HG02973 (cell line): Measurements from ENCODE around the gene RAB36.
"Not testable (repeated sequence)": the region's sequence is repeated elsewhere in the genome, so short reads cannot be mapped to it uniquely, and the experiment has no call there.

Source experiments
- ATAC-seq: cut with Tn5 transposase; IDR thresholded peaks from one replicate; pipeline ENCODE4 v1.9.1; 2021; ENCODE audit warnings: moderate library complexity; ENCODE audit not compliant: unreplicated experiment

The RAB36 gene

DNA sequence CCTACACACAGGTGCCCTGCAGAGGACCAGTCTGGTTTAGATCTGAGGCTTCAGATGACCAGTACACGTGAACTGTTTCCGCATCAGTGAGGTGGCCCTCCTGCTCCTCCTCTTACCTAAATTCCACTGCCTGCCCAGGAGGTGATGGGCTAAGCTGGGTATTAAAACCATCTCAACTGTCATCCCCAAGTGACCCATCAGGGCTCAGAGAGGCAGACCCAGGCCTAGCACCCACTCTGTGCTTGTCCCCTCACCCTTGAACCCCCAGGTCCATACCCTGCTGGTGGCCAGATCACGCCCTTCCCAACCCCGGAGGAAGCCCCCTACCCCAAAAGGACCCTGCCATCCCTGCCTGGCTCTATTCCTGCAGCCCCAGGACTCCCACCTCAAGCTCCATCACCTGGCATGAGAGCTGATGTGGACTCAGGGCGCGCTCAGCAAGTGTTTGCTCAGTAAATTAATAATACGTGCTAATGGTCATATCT, 24.8 kb upstream of the RAB36 start:
- no peak for ATAC-seq

DNA sequence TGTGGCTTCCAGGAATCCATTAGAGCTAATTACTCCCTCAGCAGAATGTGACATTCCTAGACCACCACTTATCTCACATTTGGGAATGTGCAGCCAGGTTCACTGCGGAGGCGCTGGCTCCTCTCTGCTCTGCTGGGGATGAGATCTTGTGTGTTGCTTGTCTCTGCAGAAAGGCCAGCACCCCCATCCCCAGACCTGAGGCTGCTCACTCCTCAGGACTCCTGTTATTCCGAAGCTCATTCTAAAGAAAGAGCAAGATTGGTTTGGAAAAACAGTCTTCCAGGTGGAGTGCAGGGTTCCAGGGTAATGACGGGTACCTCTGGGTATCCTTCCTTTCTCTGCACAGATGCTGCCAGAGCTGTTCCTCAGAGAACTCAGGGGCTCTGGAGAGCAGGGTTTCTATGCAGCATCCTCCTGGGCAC, 24.3 kb upstream of the RAB36 start:
- no peak for ATAC-seq

DNA sequence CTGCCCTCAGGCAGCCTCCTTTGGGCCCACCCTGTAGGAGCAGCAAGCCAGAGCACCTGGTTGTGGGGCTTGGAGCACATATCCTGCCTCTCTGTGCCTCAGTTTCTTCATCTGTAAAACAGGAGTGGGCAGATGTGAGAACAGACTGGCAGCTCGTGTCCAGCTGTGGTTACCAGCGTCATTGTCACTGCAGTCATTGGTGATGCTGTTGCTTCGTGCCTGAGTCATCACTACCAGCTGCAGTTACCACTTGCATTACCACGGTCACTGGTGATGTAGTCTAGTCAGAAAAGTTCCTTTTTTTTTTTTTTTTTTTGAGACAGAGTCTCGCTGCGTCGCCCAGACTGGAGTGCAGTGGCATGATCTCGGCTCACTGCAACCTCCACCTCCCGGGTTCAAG, 23.9 kb upstream of the RAB36 start:
- ATAC-seq, result no peak

DNA sequence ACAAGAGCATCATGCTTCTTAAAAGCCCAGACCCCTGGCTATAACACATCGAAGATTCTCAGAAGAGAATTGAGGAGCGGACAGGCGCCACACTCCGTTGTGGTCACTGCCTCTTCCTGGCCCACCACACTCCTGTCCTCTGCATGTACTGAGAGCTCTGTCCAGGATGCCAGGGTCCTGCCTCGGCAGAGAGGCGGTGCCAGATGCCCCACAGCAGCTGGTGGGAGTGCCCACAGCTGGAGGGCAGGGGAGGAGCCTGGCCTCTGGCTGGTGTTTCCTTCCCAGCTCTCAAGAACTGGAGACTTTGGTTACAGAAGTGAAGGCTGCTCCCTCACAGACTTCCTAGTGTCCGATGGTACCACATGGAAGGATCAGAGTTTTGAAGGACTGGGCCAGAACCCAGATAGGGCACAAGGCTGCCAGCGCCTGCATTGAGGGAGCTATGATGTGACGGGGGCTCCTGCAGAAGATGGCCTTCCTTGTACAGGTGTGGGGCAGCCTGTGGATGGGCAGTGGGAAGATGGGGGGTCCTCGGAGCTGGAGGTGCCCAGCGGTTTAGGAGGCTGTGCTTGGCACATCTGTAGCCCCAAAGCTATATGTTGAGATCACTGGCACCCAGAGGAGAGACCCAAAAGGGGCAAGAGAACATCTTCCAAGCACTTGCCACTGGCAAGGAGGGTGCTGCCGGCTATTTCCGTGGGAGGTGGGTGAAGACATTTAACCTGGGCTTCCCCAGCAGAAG, 22.9 kb upstream of the RAB36 start:
- no peak for ATAC-seq

DNA sequence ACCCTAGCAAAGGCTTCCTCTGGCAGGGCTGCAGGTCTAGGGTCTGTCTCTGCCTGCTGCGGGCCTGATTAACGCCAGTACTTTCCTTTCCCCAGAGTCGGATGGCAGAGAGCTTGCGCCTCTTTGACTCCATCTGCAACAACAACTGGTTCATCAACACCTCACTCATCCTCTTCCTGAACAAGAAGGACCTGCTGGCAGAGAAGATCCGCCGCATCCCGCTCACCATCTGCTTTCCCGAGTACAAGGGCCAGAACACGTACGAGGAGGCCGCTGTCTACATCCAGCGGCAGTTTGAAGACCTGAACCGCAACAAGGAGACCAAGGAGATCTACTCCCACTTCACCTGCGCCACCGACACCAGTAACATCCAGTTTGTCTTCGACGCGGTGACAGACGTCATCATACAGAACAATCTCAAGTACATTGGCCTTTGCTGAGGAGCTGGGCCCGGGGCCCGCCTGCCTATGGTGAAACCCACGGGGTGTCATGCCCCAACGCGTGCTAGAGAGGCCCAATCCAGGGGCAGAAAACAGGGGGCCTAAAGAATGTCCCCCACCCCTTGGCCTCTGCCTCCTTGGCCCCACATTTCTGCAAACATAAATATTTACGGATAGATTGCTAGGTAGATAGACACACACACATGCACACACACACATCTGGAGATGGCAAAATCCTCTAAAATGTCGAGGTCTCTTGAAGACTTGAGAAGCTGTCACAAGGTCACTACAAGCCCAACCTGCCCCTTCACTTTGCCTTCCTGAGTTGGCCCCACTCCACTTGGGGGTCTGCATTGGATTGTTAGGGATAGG, 22.1 kb upstream of the RAB36 start:
- no peak for ATAC-seq

DNA sequence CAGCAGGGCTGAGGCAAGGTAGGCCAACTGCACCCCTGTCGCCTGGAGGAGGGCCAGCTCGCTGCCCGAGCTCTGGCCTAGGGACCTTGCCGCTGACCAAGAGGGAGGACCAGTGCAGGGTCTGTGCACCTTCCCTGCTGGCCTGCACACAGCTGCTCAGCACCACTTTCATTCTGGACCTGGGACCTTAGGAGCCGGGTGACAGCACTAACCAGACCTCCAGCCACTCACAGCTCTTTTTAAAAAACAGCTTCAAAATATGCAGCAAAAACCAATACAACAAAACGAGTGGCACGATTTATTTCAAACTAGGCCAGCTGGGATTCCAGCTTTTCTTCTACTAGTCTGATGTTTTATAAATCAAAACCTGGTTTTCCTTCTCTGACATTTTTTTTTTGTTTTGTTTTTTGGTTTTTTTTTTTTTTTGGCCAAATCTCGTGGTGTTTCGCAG, 21.4 kb upstream of the RAB36 start:
- no peak for ATAC-seq

DNA sequence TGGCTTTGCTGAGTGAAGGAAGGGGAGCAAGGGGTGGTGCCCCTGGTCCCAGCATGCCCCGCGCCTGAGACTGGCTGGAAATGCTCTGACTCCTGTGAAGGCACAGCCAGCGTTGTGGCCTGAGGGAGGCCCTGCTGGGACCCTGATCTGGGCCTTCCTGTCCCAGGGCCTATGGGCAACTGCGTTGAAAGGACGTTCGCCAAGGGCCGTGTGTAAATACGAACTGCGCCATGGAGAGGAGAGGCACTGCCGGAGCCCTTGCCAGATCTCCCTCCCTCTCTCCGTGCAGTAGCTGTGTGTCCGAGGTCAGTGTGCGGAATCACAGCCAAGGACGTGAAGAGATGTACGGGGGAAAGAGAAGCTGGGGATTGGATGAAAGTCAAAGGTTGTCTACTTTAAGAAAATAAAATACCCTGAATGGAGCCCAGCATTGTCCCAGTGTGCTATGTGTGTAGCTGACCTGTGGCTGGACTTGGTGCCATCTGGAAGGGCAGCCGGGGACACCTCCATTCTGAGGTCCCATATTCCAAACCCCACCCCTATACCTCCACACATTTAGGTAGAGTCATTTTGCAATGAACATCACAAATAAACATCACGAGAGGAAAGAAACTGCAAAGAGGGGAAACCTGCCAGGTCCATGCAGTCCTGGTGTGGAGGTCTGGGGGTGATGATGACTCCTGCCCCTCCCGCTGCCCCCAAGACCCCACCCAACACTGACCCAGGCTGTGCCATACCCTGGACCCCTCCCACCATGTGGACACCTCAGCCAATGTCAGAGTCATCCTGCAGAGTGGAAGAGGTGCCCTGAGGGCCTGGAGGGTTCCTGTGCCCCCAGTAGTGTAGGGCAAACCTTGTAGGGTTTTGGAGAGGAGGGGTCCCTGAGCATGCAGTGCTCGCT, 20.4 kb upstream of the RAB36 start:
- no peak for ATAC-seq

DNA sequence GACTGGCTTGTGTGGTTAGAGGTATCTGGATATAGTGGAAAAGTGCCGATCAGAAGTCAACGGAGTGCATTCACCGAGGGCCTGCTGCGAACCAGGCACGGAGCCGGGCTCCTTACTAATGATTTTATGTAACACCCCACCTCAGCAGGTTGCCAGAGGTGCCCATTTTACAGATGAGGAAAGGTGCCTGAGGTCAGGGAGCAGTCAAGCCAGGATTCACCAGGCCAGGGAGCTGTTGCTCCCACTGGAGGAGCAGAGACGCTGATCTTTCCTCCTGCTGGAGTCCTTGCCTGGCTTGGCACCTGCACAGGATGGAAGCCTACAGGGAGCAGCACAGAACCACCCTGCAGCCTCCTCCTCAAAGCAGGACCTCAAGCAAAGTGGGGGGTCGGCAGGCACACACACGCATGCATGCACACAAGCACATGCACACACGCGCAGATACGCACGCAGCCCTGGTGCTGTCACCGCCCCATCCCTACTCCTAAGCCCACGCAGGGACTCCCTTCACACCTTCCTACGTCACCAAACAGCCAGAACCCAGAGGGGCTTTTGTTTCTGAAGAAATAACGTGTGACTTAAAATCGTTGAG, 19.7 kb upstream of the RAB36 start:
- ATAC-seq, result no peak

DNA sequence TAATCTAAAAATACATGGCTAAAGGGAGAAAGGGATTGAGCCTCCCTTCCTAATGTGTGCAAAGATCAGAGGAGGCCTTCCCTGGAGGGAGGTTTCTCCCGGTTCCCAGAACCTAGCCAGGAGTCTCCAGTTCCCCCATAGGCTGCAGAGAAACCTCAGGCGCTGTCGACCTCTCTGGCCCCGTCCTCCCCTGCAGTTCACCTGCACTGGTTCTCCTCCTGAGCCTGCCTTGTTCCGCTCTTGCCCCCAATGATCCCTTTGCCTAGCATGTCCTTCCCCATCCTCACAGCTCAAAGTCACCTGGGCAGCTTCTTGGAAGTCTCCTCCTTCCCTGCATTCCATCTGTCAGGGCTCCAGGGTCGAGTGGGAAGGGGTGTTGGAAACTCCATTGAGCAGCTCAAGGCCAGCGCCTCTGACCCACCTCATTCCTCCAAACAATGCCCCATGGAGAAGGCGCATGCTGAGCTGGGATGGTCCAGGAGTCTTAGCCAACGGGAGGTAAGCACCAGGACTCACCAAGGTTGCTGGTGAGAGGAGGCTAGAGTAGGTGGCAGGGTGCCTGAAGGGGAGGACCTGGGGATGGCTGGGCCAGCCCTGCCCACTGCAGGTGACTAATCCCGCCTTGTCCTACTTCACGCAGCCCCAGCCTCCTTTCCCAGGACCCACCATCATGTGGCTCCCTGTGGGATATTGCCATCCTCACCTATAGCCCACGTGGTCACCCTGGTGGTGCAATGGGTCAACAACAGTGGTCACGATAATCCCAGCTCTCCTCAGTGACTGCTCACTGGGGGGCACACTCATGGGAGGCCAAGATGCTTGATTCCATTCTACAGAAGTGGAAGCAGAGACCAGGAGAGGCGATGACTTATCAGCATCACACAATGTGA, 18.9 kb upstream of the RAB36 start:
- no peak for ATAC-seq

DNA sequence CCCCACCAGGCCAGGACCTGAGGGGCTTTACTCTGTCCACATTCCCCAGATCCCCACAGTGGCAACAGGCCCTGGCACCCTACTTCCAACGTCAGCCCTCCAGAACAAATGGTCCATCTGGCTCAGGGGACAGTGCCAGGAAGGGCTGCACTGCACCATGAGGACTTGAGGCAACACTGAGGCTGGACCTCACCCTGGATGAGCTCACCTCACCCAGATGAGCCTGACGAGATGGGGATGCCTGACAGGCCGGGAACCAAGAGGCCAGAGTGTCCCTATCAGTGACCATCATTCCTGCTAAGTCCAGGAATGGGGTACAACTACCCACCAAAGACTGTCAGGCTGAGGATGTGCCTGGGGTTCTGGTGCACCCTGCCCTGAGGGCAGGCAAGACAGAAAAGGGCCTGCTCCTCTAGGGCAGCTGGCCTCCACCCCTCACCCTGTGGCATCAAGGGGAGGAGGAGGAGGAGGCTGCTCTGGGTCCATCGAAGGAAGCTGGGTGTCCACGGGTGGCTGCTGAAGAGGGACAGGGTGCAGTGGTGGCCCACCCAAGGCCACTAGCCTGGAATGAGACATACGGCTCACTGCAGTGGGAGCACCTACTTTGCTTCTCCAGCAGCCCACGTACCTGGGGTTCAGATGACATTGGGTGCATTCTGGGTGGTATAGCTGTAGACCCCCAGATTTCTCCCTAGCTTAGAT, 18.1 kb upstream of the RAB36 start:
- ATAC-seq, result no peak

DNA sequence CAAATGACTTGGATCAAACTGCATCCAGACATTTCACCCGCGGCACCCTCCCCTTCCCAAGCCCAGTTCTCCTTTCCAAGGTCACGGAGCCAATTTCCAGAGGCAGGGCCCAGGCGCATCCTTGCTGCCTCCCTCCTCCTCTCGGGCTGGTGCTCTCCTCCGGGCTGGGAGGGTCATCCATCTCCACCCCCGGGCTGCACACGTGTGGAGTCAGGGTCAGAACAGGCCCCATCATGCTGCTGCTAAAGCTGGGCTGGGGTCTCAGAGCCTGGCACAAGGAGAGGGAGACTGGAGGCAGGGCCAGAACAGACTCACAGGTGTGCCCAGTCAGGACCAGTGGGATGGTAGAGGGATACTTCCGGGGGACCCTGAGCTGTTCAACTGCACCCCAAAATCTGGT, 17.5 kb upstream of the RAB36 start:
- ATAC-seq, result no peak

DNA sequence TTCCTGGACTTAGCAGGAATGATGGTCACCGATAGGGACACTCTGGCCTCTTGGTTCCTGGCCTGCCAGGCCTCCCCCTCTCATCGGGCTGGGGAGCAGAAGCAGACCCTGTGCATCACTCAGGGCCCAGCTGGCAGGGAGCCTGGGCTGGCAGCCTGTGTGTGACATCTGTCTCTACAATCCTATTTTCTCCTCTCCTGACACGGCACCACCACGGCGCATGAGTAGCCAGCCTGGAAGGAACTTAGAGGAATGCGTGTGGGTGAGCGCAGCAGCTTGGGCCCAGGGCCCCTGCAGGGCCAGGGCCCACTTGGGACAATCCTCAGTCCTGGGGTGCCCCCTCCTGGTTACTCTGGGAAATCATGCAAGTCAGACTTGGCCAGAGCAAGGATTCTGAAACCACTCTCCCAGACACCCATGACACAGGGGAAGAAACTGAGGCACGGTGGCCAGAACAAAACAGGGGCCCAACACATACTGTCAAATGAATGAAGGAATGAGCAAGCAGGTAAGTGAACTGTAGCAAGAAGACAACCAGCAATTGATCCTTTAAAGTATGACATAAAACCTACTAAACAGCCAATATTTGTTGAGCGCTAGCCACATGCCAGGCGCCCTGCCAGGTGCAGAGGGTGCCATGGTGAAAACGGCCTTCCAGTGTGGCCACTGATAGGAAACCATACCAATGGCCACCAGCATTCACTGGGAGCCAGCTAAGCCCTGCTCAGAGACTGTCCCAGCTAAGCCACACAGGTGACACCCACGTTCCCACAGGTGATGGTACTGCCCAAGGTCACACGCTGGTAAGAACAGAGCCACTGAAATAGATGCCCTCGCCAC, 16.8 kb upstream of the RAB36 start:
- no peak for ATAC-seq

DNA sequence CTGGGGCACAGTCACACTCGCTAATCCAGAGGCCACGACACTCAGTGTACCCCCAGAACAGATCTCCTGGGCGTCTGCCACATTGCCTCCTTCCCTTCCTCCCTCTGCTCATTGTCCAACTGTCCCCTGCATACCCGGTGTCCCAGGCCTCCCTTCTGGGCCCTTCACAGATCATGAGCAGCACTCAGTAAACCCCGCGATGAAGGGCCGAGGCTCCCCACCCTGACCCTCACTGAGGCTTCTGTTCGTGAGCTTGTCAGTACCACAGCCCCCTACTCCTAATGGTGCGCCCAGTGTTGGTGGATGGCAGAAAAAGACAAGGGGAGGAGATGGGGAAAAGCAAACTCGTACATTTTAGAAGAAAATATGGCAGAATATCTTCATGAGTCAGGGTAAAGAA, 16.1 kb upstream of the RAB36 start:
- no peak for ATAC-seq

DNA sequence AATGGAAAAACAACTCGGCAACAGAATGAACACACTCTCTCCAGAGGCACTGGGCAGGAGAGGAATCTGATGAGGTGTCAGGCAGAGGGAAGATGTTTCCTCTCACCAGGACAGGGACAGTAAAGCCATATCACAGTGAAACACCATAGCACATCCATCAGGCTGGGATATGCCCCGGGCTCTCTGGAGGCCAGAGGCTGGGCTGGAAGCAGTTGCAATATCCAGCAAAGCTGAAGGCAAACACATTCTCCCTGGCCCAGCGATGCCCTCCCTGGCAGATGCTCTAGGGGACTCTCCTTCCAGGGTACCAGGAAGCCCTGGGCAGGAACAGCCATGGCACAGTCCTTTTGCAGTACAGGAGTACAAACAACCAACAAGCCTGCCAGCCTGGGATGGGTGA, 14.6 kb upstream of the RAB36 start:
- no peak for ATAC-seq

DNA sequence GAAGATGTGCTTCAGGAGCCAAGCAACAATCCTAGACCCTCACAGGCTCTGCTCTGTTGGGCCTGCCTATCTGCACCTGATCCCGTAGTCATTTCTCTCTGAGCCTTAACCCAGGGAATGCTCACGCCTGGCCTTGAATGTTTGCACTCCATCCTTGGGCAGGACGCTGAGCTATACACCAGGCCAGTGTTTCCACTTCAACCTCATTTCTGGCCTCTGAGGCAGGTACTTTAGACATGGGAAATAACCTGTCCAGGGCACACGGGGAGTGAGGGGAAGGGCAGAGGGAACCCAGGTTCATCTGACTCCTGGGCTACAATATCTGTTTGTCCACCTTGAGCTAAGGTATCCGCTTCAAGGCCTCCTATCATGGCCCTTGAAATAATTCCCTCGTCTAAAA, 13.3 kb upstream of the RAB36 start:
- ATAC-seq, result no peak

DNA sequence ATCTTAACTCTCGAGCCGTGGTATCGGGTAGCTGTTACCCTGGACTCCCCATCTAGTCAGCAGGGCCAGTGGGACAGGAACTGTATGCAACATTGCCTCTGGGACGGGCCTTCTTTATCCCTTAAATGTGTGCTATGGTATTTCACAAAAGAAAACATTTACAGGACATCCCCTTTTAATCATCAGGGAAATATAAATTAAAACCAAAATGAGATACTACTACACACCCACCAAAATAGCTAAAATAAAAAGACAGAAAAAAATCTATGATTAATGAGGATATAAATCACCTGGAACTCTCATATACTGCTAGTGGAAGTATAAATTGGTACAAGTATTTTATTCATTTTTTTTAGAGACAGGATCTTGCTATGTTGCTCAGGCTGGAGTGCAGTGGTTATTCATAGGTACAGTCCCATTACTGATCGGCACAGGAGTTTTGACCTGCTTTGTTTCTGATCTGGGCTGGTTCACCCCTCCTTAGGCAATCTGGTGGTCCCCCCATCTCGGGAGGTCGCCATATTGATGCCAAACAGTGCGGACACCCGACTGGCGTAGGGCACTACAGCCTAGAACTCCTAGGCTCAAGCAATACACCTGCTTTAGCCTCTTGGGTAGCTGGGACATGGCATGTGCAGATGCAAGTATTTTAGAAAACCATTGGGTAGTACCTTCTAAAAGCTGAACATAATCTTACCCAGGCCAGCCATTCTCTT, 12.7 kb upstream of the RAB36 start:
- ATAC-seq, result no peak

DNA sequence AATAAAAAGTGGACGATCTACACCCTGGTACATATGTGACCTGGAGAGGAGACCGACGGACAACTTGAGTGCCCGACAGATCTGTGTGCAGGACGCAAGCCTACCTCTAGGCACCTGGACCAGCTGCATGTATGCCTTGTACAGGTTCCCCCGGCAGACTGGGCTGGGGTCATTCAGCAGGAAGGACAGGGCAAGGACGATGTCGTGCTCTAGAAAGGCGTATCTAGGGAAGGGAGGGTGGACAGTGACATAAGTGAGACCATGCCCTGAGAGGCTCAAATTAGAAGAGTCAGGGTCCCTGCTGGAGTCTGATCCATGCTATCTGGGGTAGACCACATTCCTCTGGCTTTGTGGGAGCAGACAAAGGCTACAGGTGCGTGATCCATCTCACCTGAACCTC, 11.4 kb upstream of the RAB36 start:
- ATAC-seq, result no peak

DNA sequence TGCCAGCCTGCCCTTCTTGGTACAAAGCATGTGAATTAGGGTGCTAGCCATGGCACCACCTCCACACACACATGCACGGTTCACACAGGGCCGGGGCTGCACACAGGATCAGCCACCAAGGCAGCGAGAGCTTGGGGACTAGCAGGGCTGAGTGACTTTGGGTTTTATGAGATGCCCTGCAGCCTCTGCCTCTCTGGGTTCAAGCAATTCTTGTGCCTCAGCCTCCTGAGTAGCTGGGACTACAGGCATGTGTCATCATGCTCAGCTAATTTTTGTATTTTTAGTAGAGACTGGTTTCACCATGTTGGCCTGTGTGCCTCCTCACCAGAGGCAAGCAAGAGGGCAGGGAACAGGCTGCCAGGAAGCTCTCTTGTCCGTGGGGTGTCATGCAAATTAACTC, 8.3 kb upstream of the RAB36 start:
- not testable (repeated sequence) for ATAC-seq
